HG03025 (cell line): Measurements from ENCODE around the gene CSF1.
"Not testable (repeated sequence)": the region's sequence is repeated elsewhere in the genome, so short reads cannot be mapped to it uniquely, and the experiment has no call there.

Experiments used
- ATAC-seq: cut with Tn5 transposase; IDR thresholded peaks from one replicate; pipeline ENCODE4 v1.9.1; 2021; ENCODE audit warnings: mild to moderate bottlenecking, moderate library complexity; ENCODE audit not compliant: unreplicated experiment, low FRiP score

CSF1 gene

DNA sequence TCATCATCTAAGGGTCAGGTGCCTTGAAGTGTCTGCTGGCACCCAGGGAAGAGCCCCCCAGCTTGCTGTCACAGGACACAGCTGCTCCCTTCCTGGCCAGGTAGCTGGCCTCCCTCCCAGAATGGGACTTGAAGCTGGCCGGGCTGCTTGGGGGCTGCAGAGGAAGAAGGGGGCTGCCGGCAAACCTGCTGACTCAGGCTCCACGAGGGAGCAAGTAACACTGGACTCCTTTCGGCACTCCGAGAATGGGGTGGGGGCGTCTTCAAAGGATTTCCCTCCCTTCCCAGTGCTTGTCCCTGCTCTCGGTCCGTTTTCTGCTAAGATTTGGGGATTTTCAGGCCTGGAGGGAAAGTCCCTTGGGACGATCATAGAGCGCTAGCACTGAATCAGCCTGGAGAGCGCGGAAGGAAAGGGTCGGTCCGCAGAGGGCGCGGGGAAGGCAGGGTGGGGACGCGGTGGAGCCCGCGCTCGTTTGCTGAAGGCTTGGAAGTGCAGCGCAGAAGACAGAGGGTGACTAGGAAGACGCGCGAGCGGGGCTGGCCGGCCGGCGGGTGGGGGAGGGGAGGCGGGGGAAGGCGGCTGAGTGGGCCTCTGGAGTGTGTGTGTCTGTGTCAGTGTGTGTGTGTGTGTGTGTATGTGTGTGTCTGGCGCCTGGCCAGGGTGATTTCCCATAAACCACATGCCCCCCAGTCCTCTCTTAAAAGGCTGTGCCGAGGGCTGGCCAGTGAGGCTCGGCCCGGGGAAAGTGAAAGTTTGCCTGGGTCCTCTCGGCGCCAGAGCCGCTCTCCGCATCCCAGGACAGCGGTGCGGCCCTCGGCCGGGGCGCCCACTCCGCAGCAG, at the start of gene CSF1:
Gene CSF1 (plus strand): TSS at position 727 of the 840 bp plus-strand sequence. CDS start 175 bp downstream, outside the sequence.
- no peak for ATAC-seq

DNA sequence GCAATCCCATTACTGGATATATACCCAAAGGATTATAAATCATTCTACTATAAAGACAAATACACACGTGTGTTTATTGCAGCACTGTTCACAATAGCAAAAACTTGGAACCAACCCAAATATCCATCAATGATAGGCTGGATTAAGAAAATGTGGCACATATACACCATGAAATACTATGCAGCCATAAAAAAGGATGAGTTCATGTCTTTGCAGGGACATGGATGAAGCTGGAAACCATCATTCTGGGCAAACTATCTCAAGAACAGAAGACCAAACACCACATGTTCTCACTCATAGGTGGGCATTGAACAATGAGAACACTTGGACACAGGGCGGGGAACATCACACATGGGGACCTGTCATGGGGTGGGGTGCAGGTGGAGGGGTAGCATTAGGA, 49.0 kb upstream of the CSF1 start:
- ATAC-seq = not testable (repeated sequence)

GRCh38 chr1:109863667-109864046, 47.0 kb upstream of the CSF1 start:
- no peak for ATAC-seq

DNA sequence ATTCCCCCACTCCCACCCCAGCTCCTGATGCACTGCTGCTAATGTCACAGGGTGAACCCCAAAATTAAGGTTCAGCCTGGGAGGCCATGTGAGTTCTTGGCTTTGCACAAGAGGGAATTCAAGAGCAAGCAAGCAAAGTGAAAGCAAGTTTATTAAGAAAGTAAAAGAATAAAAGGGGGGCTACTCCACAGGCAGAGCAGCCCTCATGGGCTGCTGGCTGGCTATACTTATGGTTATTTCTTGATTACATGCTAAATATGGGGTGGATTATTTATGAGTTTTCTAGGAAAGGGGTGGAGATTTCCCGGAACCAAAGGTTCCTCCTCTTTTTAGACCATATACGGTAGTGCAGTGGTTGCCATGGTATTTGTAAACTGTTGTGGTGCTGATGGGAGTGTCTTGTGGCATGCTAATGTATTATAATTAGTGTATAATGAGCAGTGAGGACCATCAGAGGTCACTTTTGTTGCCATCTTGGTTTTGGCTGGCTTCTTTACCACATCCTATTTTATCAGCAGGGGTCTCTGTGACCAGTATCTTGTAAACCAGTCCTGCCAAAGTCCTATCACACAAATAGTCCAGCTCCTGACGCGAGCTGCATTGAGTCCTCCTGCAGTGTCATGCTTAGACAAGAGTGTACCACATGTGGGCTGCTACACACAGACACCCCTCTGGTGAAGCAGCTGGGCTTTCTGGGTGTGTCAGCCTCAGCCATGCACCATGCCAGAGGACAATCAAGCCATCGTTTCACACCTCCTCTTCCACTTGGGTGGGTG, 46.4 kb upstream of the CSF1 start:
- no peak for ATAC-seq

DNA sequence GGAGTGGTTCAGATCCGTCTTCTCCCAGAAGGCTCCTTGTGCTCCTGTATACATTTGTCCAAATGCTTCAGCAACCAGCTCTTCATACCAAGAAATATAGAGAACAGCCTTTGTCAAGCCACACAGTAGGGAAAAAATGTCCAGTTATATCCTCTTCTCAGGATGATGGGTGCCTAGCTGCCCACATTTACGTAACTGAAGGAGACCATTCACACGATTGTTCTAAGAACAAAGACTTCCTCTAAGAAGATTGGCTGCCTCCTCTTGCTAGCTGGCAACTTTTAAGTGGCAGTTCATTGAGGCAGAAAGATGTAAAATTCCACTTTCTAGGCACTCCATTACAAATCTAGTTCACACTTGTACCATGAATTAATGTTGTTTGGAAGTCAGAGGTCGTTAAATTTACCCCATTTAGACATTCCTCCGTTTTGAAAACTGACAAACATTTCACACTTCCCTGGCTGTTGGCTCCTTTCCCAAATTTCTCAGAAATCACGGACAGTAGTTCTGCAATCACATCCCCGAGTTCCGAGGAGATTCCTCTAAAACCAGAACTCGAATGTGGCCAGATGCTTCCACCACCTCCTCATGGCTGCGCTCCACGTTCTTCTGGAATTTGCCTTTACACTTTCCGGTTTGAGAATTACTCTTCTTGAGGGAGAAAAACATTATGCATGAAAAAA, 45.6 kb upstream of the CSF1 start:
- no peak for ATAC-seq

DNA sequence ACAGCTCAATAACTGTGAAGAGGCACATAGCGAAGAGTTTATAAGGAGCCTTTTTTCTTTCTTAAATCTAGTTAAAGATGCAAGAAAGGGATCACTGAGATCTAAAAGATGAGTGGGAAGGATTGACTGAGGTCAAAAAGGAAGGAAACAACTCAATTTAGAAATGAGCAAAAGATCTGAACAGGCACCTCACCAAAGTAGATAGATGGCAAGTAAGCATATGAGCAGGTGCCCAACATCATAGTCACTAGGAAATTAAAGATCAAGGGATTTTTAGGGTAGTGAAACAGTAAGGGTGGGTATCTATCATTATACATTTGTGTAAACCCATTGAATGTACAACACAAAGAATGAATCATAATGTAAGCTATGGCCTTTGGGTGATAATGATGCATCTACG, 44.6 kb upstream of the CSF1 start:
- ATAC-seq = no peak

DNA sequence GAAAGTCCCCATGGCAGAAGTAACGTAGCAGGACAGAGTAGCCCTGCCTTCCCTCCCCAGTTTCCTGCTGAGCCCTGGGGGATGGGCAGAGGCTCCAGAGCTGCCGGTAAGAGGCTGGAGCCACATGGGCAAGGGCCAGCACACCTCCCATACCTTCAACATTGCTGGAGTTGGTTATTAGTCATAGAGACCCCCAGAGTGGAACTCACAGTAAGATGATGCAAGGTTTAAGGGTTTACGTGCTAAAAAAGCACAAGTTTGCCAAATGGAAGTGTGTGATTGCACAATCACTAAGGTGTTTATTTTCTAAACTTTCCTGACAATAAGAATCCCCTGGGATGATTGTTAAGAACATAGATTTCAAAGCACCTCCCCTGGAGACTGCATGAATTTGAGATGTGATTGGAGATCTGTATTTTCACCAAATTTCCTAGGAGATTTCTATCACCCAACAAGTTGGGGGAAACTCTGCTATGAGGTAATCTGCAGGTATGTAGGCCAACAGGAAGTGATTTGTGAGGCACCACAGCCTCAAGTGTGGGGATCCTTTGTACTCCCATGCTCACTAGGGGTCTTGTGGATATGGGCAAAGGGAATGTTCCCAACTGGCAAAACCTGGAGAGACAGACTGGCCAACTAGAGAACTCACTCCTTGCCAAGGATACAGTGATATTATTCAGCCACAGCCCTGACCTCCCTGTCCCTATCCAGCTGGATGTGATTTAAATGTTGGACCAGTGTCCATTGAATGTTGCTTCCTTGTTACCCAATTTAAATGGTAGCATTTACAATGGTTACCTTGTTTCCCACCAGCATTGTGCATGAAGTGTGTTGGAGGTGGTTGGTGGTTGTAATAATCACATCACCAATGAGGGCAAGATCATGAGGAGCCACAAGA, 37.1 kb upstream of the CSF1 start:
- no peak for ATAC-seq

DNA sequence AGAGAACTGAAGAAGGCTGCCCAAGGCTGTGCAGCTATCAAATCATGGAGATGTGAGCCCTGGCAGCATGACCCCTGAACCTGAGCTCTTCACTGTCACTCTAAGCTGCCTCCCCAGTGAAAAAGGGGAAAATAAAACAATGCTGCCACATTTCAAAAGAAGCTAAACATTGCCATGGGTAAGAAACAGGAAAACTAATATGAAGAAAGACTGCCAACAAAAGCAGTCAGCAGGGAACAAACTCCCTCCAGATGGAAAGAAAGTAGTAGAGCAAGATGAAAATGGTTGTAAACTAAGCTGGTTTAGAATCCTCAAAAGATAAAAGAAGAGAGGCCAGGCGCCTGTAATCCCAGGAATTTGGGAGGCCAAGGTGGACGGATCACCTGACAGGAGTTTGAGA, 36.2 kb upstream of the CSF1 start:
- no peak for ATAC-seq

DNA sequence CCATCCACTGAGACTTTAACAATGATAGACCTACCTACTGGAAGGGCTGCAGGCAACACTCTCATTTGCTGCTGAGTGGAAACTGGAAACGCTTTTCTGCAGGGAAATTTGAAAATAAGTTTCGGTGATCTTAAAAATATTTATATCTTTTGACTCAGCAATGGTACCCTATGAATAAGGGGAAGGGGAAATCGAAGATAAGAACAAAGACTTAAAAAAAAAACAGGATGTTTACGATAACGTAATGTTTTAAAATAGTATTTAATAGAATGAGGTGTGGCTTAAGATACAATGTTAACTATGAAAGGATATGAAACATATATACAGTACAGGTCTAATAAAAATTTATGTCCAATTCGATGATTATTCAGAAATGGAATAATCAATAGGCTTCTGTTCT, 34.8 kb upstream of the CSF1 start:
- no peak for ATAC-seq

DNA sequence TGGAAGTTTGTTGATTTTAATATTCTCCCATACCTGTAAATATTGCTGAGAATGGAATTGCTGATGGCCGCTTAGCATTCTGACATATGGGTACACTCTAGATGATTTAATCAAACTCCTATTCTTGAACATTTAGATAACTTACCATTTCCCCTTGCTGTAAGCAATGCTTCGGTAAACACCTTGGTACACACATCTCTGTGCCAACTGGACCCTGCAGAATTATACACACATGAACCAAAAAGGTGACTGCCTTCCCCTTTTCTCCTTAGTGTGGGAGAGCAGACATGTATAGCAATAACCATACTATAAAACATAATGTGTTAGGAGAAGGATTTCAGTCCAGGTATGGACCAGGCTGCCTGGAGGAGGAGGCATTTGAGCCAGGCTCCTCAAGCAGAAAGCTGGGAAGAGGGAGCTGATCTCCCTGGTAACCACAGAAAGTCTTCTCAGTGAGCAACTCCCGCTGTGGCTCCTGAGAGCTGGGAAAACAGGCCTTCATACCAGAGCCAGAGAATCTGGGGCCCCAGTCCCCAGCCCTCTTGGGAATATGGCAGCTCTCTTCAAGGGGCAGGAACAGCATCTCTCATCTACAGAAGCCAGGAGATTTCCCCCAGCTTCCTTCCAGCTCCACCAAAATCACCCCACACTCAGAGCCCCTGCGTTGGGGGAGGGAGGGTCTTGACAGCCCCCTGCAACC, 33.9 kb upstream of the CSF1 start:
- no peak for ATAC-seq

DNA sequence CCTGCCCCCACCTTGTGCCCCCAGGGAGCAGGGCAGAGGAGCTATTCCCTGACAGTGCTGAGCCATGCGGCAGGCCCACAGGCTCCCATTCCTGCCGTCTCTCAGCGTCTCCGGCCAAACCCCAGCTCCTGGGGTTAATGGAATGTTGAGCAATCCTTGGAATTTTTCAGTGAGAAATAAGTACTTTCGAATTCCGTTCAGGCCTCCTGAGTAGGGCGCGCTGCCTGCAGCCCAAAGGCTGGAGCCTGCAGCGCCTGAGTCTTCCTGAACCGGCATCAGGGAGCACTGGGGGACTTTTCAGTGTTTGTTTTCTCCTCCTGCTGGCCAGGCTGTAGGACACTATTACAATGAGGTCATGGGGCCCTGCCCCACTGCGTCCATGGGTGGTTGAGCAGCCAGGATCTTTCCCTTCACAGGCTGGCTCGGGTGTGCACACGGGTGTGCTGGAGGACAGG, 33.3 kb upstream of the CSF1 start:
- ATAC-seq = no peak

- ATAC-seq = no peak
These were observed 32.9 kb upstream of the CSF1 start for GRCh38 chr1:109877776-109878175.

- no peak for ATAC-seq
These were observed 32.0 kb upstream of the CSF1 start for GRCh38 chr1:109878531-109879104.

GRCh38 chr1:109879371-109879770, 31.3 kb upstream of the CSF1 start:
- ATAC-seq = not testable (repeated sequence)

DNA sequence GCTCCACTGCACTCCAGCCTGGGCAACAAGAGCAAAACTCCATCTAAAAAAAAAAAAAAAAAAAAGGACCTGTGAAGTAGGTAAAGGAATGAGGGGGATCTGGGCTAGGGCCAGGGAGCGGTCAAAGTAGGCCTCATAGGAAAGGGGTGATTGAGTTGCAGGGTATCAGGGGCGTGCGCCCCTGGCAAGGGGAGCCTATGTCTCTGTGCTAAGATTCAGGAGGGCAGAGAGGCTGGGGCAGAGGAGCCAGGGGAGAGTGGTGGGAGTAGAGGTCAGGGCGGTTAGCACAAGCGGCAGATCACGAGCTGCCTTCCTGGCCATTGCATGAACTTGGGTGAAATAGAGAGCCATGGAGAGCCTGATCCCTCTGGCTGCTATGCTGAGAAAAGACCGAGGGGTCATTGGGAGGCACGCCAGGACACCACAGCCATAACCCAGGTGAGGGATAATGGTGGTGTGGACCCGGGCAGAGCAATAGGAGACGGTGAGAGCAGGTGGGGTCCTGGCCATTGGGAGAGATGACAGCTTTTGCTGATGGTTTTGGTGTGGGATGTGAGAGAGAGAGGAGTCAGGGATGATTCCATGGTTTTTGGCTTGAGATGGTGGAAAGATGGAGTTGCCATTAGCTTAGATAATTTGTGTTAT, 30.6 kb upstream of the CSF1 start:
- ATAC-seq = no peak

- ATAC-seq = no peak
These were observed 29.4 kb upstream of the CSF1 start for GRCh38 chr1:109880971-109881894.

DNA sequence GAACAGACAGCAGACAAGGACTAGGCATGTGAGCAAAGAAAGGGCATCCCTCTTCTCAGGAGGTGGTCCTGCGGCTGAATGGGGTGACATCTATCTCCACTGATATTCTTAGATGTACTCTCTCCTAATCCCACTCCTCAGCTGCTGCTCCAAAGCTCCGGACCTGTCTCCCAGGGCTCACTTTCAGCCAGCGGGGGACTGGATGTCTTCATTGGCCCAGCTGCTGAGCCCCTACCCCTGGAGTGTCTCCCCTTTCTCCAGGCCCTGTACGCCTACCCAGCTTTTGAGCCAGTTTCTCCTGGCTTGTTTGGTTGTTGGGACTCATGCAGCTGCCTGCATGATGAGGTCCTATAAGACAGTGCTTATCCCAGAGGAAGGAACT, 28.8 kb upstream of the CSF1 start:
- no peak for ATAC-seq
